HG02970 (cell line): Measurements from ENCODE around the gene TMBIM6.
"Not testable (repeated sequence)": the region's sequence is repeated elsewhere in the genome, so short reads cannot be mapped to it uniquely, and the experiment has no call there.

Experiments
- ATAC-seq: cut with Tn5 transposase; IDR thresholded peaks from one replicate; pipeline ENCODE4 v1.9.1; 2021; ENCODE audit warnings: mild to moderate bottlenecking, moderate library complexity, moderate number of reproducible peaks; ENCODE audit not compliant: unreplicated experiment, low FRiP score

Gene TMBIM6

DNA sequence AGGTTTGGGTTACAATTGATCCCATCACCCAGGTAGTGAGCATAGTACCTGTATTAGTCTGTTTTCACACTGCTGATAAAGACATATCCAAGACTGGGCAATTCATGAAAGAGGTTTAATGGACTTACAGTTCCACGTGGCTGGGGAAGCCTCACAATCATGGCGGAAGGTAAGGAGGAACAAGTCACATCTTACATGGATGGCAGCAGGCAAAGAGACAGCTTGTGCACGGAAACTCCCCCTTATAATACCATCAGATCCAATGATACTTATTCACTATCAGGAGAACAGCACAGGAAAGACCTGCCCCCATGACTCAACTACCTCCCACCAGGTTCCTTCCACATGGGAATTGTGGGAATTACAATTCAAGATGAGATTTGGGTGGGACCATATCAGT, 20.0 kb upstream of the TMBIM6 start:
- not testable (repeated sequence) for ATAC-seq

DNA sequence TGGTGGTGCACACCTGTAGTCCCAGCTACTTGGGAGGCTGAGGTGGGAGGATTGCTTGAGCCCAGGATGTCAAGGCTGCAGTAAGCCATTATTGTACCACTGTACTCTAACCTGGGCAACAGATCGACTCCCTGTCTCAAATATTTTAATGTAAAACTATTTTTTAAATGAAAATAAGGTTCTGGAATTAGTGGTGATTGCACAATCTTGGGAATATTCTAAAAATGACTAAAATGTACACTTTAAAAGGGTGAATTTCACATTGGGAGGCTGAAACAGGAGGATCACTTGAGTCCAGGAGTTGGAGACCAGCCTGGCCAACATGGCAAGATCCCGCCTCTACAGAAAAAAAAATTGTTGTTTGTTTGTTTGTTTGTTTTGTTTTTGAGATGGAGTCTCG, 12.9 kb upstream of the TMBIM6 start:
- no peak for ATAC-seq

DNA sequence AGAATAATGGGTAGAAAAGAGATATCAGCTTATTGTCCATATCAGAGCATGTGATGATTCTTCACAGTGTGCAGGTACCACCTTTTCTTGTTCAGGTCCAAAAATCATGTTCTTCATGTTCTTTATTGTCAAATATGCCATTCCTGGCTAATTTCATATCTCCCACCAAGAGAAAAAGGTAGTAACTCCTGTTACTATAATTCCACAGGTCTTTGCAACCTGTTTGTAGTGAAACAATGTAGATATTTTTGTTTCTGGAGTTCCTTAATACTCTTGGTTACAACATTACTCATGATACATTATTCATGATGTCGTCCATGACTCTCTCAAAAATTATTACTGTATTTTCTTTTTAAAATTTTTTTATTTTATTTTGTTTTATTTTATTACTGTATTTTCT, 11.3 kb upstream of the TMBIM6 start:
- no peak for ATAC-seq

DNA sequence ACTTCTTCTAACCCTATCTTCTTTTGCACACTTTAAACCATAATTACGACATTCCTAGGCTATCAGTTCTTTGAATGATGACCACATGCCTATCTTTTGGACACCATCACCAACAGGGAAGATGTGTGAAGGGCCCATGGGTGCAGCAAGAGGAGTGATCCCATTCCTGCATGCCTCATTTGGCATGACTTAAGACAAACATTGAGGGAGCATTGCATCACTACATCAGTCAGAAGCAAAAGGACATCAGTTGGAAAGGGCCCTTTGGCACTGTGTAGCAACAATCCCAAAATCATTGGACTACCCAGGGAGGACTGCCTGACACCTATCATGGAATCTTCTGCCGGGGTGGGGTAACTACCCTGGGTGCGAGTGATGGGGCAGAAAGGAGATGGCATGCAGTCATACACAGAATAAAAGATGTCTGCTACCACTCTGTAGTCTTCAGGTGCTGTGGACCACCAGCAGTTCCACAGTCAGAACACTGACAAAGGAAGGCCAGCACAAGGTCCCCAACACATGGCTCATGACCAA, 10.7 kb upstream of the TMBIM6 start:
- no peak for ATAC-seq

DNA sequence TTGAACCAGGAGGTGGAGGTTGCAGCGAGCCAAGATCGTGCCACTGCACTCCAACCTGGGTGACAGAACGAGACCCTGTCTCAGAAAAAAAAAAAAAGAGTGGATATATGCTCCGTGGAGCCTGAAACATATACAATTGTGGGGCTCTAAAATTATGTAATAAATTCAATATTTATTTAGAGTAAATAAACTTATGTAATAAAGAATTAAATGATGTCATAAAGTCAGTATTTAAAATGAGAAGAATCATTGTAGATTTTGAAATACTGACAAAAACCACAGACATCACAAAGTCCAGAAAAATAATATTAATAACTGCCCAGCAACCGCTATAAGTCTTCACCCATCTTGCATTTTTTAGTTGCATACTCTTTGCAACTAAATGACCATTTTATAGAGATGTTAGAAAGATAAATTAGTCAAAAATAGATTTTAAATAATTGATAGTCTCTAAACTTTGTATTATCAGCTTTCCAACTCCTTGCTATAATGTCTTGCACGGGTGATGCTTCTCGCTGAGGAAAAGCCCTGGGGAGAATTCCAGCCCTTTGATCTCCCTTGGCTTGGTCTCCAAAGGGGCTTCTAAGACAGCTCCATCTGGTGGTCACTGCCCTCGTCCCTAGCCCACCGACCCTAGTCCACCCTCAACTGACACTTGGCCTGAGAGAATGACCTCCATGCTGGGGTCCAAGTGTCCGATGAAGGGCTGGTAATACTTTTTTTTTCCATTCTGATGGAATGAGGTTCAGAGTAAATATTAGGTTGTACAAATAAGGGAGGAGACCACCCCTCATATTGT, 7.9 kb upstream of the TMBIM6 start:
- no peak for ATAC-seq

DNA sequence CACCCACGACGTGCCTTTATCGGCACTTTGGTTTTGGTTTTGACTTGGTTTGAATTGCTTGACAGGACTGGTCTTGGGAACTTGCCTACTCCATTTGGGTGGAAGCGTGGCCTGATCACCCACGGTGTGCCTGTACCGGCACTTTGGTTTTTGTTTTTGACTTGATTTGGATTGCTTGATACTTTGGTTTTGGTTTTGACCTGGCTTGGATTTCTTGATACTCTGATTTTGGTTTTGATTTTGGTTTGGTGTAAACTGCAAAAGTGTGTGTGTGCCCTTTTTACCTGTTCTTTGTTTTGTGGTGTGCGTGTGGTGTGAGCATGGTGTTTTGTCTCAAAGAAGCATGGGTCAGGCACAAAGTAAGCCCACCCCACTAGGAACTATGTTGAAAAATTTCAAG, 6.5 kb upstream of the TMBIM6 start:
- not testable (repeated sequence) for ATAC-seq

DNA sequence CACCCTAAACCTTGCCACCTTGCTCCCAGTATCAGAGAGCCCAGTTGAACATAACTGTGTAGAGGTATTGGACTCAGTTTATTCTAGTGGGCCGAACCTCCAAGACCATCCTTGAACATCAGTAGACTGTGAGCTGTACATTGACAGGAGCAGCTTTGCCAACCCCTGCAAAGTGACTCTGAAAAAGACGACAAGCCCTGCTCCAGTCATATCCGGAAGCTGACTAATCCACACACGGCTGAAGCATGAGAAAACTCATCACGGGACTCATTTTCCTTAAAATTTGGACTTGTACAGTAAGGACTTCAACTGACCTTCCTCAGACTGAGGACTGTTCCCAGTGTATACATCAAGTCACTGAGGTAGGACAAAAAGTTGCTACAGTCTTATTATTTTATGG, 2.6 kb upstream of the TMBIM6 start:
- not testable (repeated sequence) for ATAC-seq

DNA sequence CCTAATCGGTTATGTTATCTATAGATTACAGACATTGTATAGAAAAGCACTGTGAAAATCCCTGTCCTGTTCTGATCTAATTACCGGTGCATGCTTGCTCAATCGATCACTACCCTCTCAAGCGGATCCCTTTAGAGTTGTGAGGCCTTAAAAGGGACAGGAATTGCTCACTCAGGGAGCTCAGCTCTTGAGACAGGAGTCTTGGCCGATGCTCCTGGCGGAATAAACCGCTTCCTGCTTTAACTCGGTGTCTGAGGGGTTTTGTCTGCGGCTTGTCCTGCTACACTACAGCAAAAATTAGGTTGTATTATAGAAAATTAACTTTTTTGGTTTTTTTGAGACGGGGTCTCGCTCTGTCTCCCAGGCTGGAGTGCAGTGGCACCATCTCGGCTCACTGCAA, 1.1 kb upstream of the TMBIM6 start:
- ATAC-seq: not testable (repeated sequence)

DNA sequence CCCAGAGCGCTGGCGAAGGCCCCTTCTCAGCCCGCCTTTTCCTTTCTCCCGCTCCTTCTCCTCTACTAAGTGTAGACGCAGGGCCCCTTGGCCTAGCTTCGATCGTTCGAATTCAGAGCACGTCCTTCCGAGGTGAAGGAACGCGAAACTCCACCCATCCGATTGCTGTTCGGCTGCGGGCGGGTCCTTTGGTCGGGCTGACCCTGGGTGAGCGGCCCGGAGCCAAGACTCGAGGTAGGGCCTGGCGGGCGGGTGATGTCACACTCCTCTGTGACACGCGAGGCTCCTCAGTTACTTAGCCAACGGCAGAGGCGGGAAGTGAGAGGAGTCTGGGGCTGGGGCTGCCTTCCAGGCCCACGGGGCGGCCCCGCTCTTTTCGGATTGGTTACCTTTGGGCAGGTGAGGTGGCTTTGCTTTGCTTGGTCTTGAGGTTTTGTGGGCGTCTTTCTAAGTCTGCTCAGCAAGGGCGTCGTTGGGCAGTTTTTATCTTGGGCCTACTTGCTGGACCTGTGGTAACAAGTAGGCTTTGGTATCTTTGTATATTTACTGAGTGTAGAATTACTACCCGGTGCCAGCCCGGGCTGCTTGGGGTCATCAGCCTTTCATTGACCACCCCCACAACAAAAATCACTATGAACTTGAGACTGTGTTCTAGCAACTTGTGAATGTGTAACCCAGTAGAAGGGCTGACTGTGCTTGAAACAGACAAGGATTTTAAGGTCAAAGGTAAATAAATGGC, 694 bp downstream of the TMBIM6 start:
- ATAC-seq: peak; percentile 43

DNA sequence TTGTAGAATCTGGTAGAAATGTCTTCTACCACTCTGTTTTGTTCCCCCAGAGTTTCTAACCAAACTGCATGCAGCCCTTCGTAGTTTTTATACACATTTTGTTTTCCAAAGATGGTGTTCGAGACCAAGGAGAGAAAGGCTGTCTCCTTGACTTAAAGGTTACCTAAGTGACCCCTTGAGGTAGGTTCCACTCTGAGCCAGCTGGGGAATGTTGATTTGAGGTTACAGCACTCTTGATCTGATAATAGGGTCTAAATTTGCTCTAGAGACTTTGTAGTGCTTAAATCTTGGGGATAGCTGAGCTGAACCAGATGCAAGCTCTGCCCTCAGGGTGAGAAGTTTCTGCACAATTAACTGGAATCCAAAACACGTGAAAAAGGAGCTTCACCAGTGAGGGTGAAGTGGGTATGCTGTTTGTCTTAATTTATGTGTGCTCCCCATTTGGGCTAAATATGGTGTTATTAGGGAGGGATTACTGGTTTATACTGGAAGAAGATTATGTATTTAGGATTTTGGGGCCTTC, 3.1 kb downstream of the TMBIM6 start:
- no peak for ATAC-seq

DNA sequence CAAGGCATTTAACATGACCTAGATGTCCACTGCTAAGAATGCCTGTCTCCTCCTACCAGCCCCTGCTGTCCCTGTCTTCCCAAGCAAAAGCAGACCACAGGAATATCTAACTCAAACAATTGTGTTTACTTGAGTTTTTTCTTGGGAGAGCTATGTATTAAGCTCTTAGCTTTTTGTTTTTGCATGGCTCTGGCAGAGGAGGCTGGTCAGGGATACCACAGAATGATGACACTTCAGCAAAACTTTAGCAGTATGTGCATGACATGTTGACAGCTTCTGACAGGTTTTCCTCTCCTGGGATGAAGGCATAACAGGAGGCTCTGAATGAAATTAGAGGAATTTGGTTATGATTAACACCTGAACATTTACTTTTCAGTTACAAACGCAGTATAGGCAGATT, 6.9 kb downstream of the TMBIM6 start:
- ATAC-seq: no peak

DNA sequence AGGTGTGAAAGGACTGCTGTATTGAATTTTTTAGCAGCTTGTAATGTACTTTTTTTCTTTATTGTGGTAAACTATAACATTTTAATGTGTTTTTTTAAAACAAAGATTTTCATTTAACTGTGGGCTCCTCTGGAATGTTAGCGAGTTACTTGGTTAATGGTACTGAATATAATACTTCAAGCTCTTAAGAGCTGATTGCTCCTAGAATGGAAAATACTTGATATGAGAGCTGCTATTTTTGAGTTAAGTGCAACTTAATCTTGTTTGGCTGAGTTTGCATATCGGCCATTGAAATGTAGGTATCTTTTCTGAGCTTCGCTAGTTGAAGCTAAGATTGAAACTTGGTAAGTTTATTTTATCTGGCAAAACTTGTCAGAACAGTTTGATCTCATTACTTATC, 7.4 kb downstream of the TMBIM6 start:
- no peak for ATAC-seq

DNA sequence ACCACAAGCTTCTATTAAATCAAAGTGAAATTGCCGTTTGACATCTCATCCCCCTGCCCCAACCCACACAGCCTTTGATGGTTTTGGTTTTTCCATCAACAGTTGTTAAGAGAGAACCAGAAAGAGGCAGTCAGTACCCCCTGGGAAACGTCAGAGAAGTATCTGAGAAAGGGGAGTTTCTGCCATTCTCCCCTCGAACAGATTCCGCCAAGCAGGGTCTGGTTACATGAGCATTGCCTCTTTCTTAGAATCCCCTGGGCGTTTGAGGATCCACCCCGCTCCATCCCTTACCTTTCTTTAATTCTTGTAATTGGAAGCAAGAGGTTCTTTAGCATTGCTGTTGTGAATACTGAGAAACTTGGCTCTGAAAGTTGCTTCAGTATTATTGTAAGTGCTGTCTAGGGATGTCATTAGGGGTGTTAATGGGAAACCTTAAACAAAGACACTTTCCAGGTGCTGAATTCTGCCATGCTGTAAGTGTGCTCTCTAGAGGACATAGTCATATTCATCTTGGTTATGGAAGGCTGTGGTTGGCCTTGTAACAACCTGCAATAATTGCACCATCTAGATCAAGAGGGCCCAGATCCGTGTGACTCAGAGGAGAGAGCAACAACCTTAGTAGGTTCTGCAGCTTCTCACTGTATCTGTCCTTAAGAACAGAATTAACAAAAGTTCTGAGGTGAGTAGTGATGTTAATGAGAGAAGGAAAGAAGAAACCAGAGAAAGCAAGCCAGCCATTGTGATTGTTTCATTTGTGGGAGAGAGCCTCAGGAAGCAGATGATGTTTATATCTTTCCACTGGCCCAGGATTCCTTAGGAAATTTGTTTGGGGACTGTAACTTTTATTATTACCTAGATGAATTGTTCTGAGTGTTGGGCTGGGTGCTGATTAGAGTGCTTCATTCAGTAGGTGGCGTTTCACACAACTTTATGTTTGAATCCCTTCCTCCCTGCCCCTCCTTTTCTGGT, 9.0 kb downstream of the TMBIM6 start:
- no peak for ATAC-seq

DNA sequence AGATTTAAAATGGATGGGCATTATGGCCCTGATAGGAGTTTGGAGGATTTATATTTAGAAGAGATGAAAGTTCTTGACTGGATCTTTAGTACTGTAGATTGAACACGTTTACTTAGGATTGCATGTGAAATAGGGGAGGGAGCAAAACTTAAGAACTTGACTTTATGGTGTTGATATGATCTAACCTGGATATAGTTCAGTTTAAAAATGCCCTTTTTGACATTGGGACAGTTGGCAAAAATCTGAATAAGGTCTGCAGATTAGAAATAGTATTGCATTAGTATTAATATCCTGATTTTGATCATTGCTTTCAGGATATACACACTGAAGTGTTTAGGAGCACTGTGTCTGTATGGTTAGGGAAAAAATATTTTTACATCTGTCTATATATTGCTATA, 9.6 kb downstream of the TMBIM6 start:
- ATAC-seq: no peak

DNA sequence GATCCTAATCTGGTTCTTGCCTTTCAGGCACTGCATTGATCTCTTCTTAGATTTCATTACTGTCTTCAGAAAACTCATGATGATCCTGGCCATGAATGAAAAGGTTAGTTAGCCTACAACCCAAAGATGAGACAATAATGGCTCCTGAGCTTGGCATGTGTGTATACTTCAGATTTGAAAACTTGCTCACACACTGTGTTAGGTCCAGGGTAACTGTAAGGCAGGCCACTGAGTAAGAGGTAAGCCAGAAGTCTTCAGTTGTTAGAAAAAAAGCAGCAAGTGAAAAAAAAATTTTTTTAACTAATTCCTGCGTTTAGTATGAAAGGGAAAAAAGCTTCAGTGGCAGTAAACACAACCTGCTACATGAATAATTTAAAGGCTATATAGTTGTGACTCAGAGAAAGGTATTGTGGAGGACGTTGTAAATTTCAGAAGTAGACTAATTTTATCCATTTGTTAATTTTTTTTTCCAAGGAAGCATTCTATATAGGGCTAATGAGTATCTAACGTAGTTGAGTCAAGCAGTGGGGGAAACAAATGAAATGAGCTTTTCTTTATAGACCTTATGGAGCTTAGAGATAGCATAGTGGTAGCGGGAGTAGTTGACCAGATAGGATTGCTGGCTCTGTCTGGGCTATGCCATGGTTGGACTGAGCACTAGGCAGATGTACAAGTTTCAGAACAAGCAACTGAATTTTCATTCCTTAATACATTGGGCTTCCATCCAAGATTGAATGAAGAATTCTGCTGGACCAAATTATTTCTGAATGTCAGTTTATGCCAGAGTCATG, 20.5 kb downstream of the TMBIM6 start:
- no peak for ATAC-seq

DNA sequence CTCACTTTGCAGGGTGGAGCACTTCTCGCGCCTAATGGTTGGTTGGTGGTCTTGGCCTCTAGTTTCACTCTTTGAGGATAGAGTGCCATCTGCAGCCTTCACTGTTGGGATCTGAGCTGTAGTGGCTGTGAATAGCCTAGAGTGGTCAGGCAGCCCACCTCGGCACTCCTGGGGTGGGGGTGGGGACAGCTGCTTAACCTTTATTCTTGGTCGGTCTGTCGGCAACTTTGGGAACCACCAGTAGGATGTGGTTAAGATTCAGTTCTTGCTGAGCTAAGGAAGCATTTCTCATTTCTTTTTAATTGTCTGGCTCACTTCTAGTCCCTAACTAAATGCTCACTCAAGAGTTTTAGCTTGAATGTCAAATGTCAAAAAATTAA, 21.1 kb downstream of the TMBIM6 start:
- ATAC-seq: no peak

DNA sequence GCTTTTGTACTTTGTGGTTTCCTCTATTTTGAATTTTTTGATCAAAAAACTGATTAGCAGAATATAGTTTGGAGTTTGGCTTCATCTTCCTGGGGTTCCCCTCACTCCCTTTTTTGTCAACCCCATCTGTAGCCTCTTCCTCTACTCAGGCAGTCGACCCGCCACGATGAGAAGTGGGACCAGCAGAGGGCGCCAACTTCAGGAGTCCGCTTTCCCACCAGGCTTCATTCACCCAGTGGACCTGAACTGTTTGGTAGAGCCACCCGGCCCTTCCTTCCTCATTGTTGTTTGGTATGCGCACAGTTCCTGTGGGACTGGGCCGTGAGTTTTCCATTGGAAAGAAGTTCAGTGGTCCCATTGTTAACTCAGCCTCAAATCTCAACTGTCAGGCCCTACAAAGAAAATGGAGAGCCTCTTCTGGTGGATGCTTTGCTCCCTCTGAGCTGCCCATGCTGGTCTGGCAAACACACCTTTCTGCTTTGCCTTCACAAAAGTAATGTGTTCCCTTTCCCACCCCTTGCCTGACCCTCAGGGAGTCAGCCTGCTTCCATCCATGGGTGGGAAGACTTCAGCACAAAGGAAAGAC, 21.7 kb downstream of the TMBIM6 start:
- no peak for ATAC-seq

DNA sequence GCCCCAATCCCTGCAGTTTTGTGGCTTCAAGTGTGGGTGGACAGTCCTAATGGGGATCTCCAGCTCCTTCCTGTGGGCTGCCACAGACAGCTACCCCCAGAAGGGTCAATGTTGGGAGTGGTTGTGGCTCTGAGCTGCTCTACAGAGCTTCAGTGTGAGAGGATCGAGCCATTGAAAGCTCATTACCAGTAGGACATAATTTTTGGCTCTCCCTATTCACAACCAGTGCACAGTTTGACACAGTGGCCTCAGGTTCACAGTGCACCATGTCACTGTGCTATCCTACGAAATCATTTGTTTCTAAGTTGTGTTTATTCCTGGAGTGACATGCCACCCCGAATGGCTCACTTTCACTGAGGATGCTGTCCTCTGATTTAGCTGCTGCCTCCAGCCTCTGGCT, 22.8 kb downstream of the TMBIM6 start:
- ATAC-seq: no peak

DNA sequence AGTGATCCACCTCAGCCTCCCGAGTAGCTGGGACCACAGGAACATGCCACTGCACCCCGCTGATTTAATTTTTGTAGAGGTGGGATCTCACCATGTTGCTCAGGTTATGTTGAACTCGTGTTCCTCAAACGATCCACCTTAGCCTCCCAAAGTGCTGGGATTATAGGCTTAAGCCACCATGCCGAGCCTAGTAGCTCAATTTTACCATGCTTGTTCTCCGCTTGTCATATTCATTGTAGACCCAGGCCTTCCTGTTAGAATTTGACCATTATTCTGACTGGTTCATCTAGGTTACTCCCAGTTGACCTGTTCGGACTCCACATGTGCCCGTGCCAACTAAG, 24.7 kb downstream of the TMBIM6 start:
- no peak for ATAC-seq
